HepG2 (cell line): Measurements from ENCODE around the gene GRIN3A. TPM values are rescaled to one million over a fixed set of nuclear protein-coding genes. Genes with fewer than 3 reads are reported as not detected.

Source experiments
- ATAC-seq: fragments of 200-7000 bp; cut with Tn5 transposase; 3 replicates; pipeline ENCODE4 v1.9.1; 2020; ENCODE audit warnings: mild to moderate bottlenecking, moderate library complexity
- BruUV-seq: library from RNA; stranded (reverse); fragments of 400-500 nt; replicated peaks from 2 replicates; lab custom pipeline; 2021; lab: Mats Ljungman, UMichigan
- CTCF ChIA-PET: fragments of 300-600 bp; formaldehyde crosslinking; extraction: SDS; loops from one replicate; lab custom pipeline; 2021; ENCODE audit warnings: low total read pairs, inconsistent platforms, low intra/inter-chr PET ratio; lab: Yijun Ruan, JAX
- POLR2A ChIA-PET: fragments of 350-600 bp; sonication (Branson Sonifier 250); formaldehyde crosslinking; loops from one replicate; lab custom pipeline; 2020; ENCODE audit warnings: antibody characterized with exemption, inconsistent platforms; lab: Yijun Ruan, JAX
- DNase-seq: peaks from one replicate; pipeline ENCODE4 v3.0.0-alpha.2; 2015; ENCODE audit warnings: low spot score
- FAIRE-seq: peaks from 3 replicates; lab custom pipeline; 2011; peaks lifted over from hg19 to GRCh38; lab: Jason Lieb, UNC
- H2AFZ ChIP-seq: one replicate; pipeline ENCODE4 v1.6.1; 2011; ENCODE audit warnings: low read length, inconsistent platforms
- H3K27ac ChIP-seq: fragments of 300-600 bp; 3 replicates; pipeline ENCODE4 v1.8.0; 2011; ENCODE audit warnings: mixed run types, mild to moderate bottlenecking, mixed read lengths, low read length, inconsistent platforms; ENCODE audit not compliant: insufficient read depth; ENCODE audit errors: extremely low read length
- H3K27me3 ChIP-seq, 2 experiments: fragments of 200-600 bp in 1 of 2; 2 replicates in 1 of 2; 3 replicates in 1 of 2; pipeline versions ENCODE4 v1.6.0 to v1.8.0; 2011; ENCODE audit warnings: low read length in 2 of 2, mild to moderate bottlenecking in 2 of 2, moderate library complexity in 2 of 2, inconsistent platforms in 1 of 2; ENCODE audit not compliant: insufficient read depth in 2 of 2, control insufficient read depth in 1 of 2
- H3K36me3 ChIP-seq, 2 experiments: fragments of 200-600 bp in 1 of 2; replicated peaks in 1 of 2; 2 replicates in 1 of 2; 3 replicates in 1 of 2; pipeline versions ENCODE4 v1.5.1 to v1.8.0; 2011; ENCODE audit warnings: low read length in 2 of 2, inconsistent platforms in 1 of 2; ENCODE audit not compliant: insufficient read depth in 2 of 2, control insufficient read depth in 1 of 2
- H3K4me1 ChIP-seq: 2 replicates; pipeline ENCODE4 v1.5.1; 2012; ENCODE audit warnings: low read length, inconsistent platforms; ENCODE audit not compliant: insufficient read depth
- H3K4me2 ChIP-seq: 2 replicates; pipeline ENCODE4 v1.6.0; 2011; ENCODE audit warnings: low read depth, low read length, inconsistent platforms
- H3K4me3 ChIP-seq, 3 experiments: fragments of 200-600 bp in 1 of 3; sonication (generic), shearing (Covaris generic) in 1 of 3; replicated peaks in 1 of 3; 2 replicates each; pipeline ENCODE4 v1.5.1; 2011 to 2016; ENCODE audit warnings: low read length in 3 of 3, inconsistent platforms in 2 of 3, low read depth in 2 of 3, mild to moderate bottlenecking in 2 of 3, control low read depth in 1 of 3, mixed read lengths in 1 of 3; ENCODE audit not compliant: insufficient read depth in 1 of 3
- H3K79me2 ChIP-seq: one replicate; pipeline ENCODE4 v1.6.1; 2011; ENCODE audit warnings: low read length, inconsistent platforms; ENCODE audit not compliant: insufficient read depth
- H3K9ac ChIP-seq: 2 replicates; pipeline ENCODE4 v1.6.0; 2011; ENCODE audit warnings: mild to moderate bottlenecking, low read depth, low read length, inconsistent platforms; ENCODE audit not compliant: insufficient read depth
- H3K9me3 ChIP-seq: 2 replicates; pipeline ENCODE4 v1.5.1; 2012; ENCODE audit warnings: mild to moderate bottlenecking, low read length
- H4K20me1 ChIP-seq: 2 replicates; pipeline ENCODE4 v1.6.0; 2011; ENCODE audit warnings: inconsistent platforms, mild to moderate bottlenecking, low read length, moderate library complexity; ENCODE audit not compliant: insufficient read depth
- ETV5 ChIP-seq: IDR thresholded peaks from 2 replicates; pipeline ENCODE4 v1.6.1; 2018; ENCODE audit warnings: missing biosample characterization, missing genetic modification reagents, inconsistent platforms, borderline replicate concordance
- MTF2 ChIP-seq: sonication (generic); formaldehyde crosslinking; IDR thresholded peaks from 2 replicates; pipeline ENCODE4 v1.5.0; 2020; ENCODE audit warnings: missing genetic modification reagents, borderline replicate concordance
- SMARCE1 ChIP-seq: fragments of 450-650 bp; IDR thresholded peaks from 2 replicates; pipeline ENCODE4 v1.6.1; 2017; ENCODE audit warnings: borderline replicate concordance
- TCF7 ChIP-seq: sonication (generic); IDR thresholded peaks from 2 replicates; pipeline ENCODE4 v1.6.1; 2016; ENCODE audit warnings: antibody characterized with exemption, low read depth
- ZFP62 ChIP-seq: sonication (generic); formaldehyde crosslinking; IDR thresholded peaks from 2 replicates; pipeline ENCODE4 v1.4.0; 2020; ENCODE audit warnings: missing genetic modification reagents
- ZFP90 ChIP-seq: sonication (generic); formaldehyde crosslinking; IDR thresholded peaks from 2 replicates; pipeline ENCODE4 v1.8.0; 2022; ENCODE audit warnings: missing genetic modification reagents, mild to moderate bottlenecking, inconsistent platforms, borderline replicate concordance
- ZFP91 ChIP-seq: sonication (generic); formaldehyde crosslinking; IDR thresholded peaks from 2 replicates; pipeline ENCODE4 v1.9.0; 2022; ENCODE audit warnings: missing genetic modification reagents, mild to moderate bottlenecking, borderline replicate concordance
- ZNF607 ChIP-seq: sonication (generic); formaldehyde crosslinking; IDR thresholded peaks from 2 replicates; pipeline ENCODE4 v1.5.1; 2020; ENCODE audit warnings: missing genetic modification reagents, mild to moderate bottlenecking, borderline replicate concordance
- ZNF687 ChIP-seq: sonication (generic); formaldehyde crosslinking; IDR thresholded peaks from 2 replicates; pipeline ENCODE4 v1.5.1; 2020; ENCODE audit warnings: mild to moderate bottlenecking, missing genetic modification reagents, moderate library complexity
- ZNF749 ChIP-seq: sonication (generic); formaldehyde crosslinking; IDR thresholded peaks from 2 replicates; pipeline ENCODE4 v1.8.0; 2022; ENCODE audit warnings: mild to moderate bottlenecking, missing genetic modification reagents, moderate library complexity, borderline replicate concordance
- ZNF790 ChIP-seq: sonication (generic); formaldehyde crosslinking; IDR thresholded peaks from 2 replicates; pipeline ENCODE4 v1.8.0; 2022; ENCODE audit warnings: missing genetic modification reagents, mild to moderate bottlenecking, borderline replicate concordance
- WGBS: methylation state at CpG from one replicate; pipeline ENCODE4 v1.1.6; 2017; ENCODE audit warnings: low lambda C conversion rate; 5-methylcytosine and 5-hydroxymethylcytosine counted together
- in situ Hi-C: cut with HindIII; loops from 2 replicates; pipeline ENCODE4 v1.10.0; 2017; ENCODE audit warnings: low pct_unique_long_range_greater_than_20kb; ENCODE audit not compliant: extremely low pct_ligation_motif_present
- intact Hi-C: fragments of 100-400 bp; cut with micrococcal nuclease; formaldehyde crosslinking; loops from one replicate; pipeline ENCODE4 v1.10.0; 2022; ENCODE audit not compliant: unreplicated experiment
- polyA plus RNA-seq, 8 experiments: library from polyadenylated mRNA; depleted of rRNA in 3 of 8; stranded (reverse) in 7 of 8; unstranded in 1 of 8; fragments of >200 nt; fragmentation: Illumina TruSeq in 4 of 8; extraction: Trizol in 4 of 8; gene quantifications; 2 replicates each; pipeline versions ENCODE4 v1.2.1 to v1.2.3, GENCODE V29; 2011 to 2016; ENCODE audit warnings: low read depth in 4 of 8, missing spikeins in 1 of 8, mixed read lengths in 1 of 8; ENCODE audit not compliant: insufficient read depth in 1 of 8
- total RNA-seq, 5 experiments: library from RNA; depleted of rRNA; stranded (reverse); fragments of >200 nt; fragmentation: Illumina TruSeq; extraction: Trizol; gene quantifications; 2 replicates each; pipeline ENCODE4 v1.2.3, GENCODE V29; 2016; ENCODE audit warnings: low read depth in 1 of 5

The GRIN3A gene
- total and polyA plus RNA-seq, 2 of the 13 experiments (the other 11 are each of a cell fraction or from before 2014, with no cell fraction given): not detected

- H3K4me3 ChIP-seq: no peak overlapping the region
- no peaks in the 10 kb centered on the region for H3K36me3 ChIP-seq
- CTCF ChIA-PET: no interaction called here
- BruUV-seq: no TSS peak
- H3K9ac ChIP-seq: no peak overlapping the region
- no peak for TF ChIP-seq ZNF607 (CRISPR knock-in tag)
- no peak for TF ChIP-seq ETV5 (CRISPR knock-in tag)
- TF ChIP-seq ZNF790 (CRISPR knock-in tag): no peak
- H4K20me1 ChIP-seq: no peaks in the 10 kb centered on the region
- intact Hi-C loops (no loop called here), in situ Hi-C loops (no loop called here)
- ATAC-seq (no peak), FAIRE-seq (no peak), DNase-seq (no peak)
- no peaks in the 10 kb centered on the region for H3K9me3 ChIP-seq
- no peak overlapping the region for H3K4me2 ChIP-seq
- WGBS: 0% methylated on average over 2 of the region's 2 CpGs
- H2AFZ ChIP-seq: no peak overlapping the region
- H3K79me2 ChIP-seq: no peaks in the 10 kb centered on the region
- H3K27me3 ChIP-seq: peaks cover 2 to 34% of the 10 kb centered on the region in 2 experiments; a peak in 4 of 5 replicates
- POLR2A ChIA-PET: no interaction called here
- H3K4me1 ChIP-seq: no peaks in the 10 kb centered on the region
- H3K27ac ChIP-seq: no peak overlapping the region
Observed at GRCh38 chr9:101739311-101739710, 864 bp upstream of the GRIN3A start.

GRCh38 chr9:101737705-101738565, 512 bp downstream of the GRIN3A start:
- H3K9me3 ChIP-seq: no peaks in the 10 kb centered on the region
- CTCF ChIA-PET: no interaction called here
- BruUV-seq: no TSS peak
- peaks cover 2 to 34% of the 10 kb centered on the region in 2 experiments; a peak in 4 of 5 replicates for H3K27me3 ChIP-seq
- WGBS: 29% methylated on average over 15 of the region's 78 CpGs
- H3K9ac ChIP-seq: no peak overlapping the region
- ATAC-seq (peak; percentile 97), FAIRE-seq (no peak), DNase-seq (no peak)
- no peaks in the 10 kb centered on the region for H3K79me2 ChIP-seq
- H3K4me1 ChIP-seq: no peaks in the 10 kb centered on the region
- in situ Hi-C loops: no loop called here
- no peaks in the 10 kb centered on the region for H4K20me1 ChIP-seq
- no peaks in the 10 kb centered on the region for H3K36me3 ChIP-seq
- H3K4me3 ChIP-seq: peak overlapping the region in 2 of 3 experiments; percentile 31 to 51; a peak in 2 of 6 replicates
- intact Hi-C loops: no loop called here
- POLR2A ChIA-PET: no interaction called here
- H3K27ac ChIP-seq: no peak overlapping the region
- H3K4me2 ChIP-seq: peak overlapping the region; percentile 54
- no peak overlapping the region for H2AFZ ChIP-seq
- TF ChIP-seq ZNF687 (CRISPR knock-in tag): peak; percentile 9; the same call in 1 of the 2 replicates
- no peak for TF ChIP-seq ZFP62 (CRISPR knock-in tag)
- TF ChIP-seq ZFP91: peak; percentile 21; the same call in 1 of the 2 replicates
- TF ChIP-seq SMARCE1: no peak
- no peak for TF ChIP-seq TCF7
- TF ChIP-seq MTF2: 0 out of 2 replicates have a peak, but pooled peaks have one; percentile 34
- no peak for TF ChIP-seq ZFP90
- no peak for TF ChIP-seq ZNF749 (CRISPR knock-in tag)
